HG03066 (cell line): ENCODE results near the gene MAPK8IP3.

Experiments
- ATAC-seq: cut with Tn5 transposase; IDR thresholded peaks from one replicate; pipeline ENCODE4 v1.9.1; 2021; ENCODE audit warnings: low read depth; ENCODE audit not compliant: unreplicated experiment

The MAPK8IP3 gene

DNA sequence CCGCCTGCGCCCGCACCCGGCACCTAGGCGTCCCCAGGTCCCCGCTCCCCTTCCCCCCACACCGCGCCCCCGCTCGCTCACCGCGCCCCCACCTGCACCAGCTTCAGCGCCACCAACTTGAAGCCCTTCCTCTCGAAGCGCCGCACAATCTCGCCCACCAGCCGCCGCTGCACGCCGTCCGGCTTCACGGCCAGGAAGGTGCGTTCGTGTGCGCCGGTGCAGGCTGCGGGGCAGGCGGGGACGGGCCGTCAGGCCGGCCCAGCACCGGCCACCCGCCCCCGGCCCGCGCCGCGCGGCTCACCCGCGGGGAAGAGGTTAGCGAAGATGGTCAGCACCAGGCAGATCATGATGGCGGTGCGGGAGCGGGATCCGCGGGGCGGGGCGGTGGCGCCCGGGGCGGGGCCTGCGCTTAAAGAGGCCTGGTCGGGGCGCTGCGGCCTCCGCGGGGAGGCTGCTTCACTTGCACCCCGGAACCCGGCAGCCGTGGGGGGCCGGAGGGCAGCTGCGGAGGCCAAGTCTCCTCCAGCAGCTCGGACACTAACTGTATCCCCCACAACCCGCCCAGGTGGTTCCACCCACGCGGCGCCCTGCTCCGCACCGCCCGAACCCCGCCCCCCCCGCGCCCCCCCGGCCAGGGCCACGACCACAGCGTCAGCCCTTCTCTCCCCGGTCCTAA is 65.3 kb downstream of the MAPK8IP3 start, which contains the start of gene NME3:
TSS of gene NME3 (minus strand) at position 356 of the 676 bp plus-strand sequence. CDS start at position 347, 9 bp downstream.
- ATAC-seq = no peak

DNA sequence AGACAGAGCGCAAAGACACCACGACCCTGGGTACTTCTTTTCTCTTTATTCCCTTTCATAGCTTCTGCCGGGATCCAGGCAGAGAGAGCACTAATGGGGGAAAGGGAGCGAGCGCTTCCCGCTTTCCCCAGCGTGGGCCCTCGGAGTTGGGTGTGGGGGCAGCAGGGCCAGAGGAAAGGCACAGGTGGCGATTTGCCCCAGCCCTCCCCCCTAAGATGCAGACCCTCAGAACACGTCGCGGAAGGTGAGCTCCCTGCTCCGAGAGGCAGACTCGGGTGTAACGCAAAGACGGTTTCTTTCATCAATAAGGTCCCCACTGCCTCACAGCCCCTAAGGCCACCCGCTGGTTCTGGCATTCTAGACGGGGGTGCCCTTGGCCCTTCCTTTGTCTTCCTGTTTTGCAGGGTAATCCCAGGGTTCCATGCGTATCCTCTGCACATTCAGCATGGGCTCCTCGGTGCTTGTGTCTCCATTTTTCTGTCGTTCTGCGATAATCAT is 65.9 kb downstream of the MAPK8IP3 start:
- ATAC-seq = no peak

DNA sequence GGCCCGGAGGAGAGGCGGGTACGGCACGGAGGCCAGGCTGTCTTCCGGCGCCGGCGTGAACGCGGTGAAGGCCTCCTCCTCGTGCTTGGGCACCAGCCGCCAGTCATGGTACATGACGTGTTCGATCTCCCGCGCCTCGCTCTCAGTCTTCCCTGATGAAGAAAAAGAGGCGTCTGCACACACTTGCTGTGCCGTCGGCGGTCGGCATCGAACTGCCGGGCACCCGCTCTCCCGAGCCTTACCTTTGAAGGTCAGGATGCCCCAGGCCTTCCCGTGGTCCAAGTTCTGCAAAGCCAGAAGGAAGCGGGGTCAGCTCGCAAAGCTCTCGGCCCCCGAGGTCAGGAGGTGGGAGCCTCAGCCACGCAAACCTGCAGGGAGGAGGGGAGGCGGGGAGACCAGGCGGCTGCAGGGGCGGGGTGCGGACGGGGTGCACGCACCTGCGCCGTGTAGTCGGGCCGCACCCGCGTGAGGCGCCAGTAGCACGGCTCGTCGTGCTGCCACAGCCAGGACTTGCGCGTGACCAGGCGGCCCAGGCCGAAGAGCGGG is 66.4 kb downstream of the MAPK8IP3 start, which contains the start of gene EME2:
TSS of gene EME2 (plus strand) at position 449 of the 546 bp plus-strand sequence. CDS start 418 bp downstream, outside the sequence.
- no peak for ATAC-seq

DNA sequence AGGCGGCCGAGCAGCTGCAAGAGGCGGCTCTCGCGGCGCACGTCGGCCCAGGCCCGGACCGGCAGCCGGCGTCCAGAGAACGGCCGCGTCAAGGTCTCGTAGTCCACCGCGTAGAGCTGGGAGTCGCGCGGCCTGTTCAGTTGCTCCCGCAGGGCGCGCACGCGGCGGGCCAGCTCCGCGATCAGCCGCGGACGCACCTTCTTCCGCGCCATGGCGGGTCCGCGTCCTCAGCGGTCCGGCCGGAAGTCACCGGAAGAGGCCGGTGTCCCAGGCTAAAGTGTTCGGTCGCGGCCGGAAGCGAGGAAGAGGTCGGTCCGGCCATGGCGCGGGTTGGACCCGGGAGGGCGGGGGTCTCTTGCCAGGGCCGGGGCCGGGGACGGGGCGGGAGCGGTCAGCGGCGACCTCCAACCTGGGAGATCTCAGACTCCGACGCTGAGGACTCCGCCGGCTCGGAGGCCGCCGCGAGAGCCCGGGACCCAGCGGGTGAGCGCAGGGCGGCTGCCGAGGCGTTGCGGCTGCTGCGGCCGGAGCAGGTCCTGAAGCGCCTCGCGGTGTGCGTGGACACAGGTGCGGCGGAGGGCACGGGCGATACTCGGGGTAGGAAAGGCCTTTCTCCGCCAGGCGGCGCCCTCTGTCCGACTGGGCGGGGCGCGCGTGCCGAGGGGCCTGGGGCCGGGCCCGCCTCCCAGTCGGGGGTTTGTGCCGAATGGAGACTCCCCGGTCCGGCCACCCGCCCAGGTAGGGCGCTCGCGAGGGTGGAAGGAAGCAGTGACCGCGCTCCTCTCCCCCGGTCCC is 67.1 kb downstream of the MAPK8IP3 start, which contains the start of gene MRPS34:
TSS of gene MRPS34 (minus strand) at position 227 of the 795 bp plus-strand sequence. CDS start at position 212, 15 bp downstream.
- peak; percentile 42 for ATAC-seq

DNA sequence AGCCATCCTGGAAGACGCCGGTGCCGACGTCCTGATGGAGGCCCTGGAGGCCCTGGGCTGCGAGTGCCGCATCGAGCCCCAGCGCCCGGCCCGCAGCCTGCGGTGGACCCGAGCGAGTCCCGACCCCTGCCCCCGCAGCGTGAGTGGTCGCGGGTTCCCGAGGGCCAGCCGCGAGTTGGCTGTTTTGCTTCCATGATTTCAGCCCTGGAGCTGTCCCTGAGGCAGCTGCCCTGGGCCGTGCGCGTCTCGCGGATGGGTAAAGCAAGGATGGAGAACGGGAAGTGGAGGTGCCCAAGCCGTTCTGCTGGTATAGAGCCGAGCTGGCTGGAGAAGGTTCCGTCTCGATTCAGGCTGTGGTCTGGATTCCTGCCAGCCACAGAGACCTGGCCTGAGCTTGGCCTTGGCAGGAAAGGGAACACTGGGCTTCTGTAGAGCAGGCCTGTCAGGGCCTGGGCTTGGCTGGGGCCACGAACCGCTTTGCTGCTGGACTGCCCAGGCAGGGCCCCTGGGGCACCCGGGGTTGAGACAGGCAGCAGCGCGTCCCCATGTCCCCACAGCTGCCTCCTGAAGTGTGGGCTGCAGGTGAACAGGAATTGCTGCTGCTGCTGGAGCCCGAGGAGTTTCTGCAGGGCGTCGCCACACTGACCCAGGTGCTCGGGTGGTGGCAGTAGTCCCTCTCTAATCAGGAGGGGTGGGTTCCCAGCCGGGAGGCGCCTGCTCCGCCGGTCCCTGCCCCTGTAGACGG is 67.9 kb downstream of the MAPK8IP3 start:
- peak; percentile 13 for ATAC-seq

DNA sequence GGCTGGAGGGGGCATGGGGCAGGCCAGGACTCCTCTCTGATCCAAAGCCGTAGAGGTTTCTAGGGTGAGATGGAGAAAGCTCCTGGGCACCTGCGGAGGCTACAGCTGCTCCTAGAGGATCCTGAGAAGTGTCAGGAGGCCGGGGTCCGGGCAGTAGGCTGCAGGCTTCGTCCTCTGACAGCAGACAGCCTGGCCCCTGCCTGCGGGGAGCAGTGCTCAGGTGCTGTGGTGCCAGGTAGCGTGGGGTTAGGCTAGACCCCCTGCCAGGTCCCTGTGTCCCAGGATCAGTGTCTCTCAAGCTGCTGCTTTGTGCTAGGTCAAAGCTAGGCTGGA is 68.4 kb downstream of the MAPK8IP3 start:
- no peak for ATAC-seq

DNA sequence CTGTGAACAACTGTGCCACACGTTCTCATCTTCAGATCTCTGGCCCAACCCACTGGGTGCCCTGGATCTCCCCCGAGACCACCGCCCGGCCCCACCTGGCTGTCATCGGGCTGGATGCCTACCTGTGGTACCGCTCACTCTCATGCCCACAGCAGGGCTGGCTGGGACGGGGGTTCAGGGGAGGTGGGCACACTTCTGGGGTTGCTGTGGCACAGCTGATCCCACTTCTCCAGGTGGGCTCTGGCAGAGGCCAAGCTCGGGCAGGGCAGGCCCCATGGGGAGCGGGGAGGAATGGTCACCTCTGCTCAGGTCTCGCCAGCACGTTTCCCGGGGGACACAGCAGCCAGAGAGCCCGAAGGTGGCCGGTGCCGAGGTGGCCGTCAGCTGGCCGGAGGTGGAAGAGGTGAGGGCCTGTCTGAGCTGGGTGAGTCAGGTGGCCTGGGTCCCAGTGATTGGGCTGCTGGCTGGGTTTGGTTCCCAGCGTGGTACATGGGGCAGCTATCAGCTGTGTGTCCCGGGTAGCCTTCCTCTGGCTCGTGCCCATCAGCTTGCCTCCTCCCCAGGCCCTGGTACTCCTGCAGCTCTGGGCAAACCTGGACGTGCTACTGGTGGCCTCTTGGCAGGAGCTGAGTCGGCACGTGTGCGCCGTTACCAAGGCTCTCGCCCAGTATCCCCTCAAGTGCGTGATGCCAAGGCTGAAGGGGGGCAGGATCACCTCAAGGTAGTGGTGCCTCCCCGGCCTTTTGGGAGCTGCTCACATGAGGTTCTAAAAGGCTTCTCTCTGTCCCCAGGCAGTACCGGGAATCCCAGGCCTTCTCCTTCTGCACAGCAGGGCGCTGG is 69.2 kb downstream of the MAPK8IP3 start:
- no peak for ATAC-seq

DNA sequence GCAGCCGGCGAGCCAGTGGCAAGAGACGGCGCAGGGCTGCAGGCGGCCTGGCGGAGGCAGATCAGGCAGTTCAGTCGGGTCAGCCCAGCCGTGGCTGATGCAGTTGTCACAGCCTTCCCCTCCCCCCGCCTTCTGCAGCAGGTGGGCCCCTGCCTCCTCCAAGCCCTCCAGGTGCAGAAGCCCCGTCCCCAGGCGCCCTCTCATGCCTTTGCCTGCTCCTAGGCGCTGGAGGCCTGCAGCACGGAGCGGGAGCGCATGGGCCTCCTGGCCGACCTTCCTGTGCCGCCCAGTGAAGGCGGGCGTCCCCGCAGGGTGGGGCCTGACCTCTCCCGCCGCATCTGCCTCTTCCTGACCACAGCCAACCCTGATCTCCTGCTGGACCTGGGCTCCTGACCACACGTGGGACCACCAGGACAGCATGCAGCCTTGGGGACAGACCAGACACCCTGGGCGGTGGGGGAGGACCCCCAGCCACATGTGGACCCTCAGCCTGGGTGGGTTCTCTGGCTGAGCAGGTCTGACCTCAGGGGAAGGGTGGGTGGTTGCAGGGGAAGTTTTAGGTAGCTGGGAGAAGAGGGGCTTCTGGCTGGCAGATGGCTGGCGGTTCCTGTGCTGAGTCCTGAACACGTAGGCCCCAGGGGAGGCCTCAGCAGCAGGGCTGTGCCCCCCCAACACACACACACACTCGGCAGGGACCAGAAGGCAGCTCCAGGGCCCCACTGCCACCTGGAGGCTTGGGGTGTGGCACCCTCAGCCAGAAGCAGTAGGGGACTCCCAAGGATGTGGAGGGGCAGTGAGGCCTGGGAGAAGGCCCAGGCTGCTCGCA is 70.1 kb downstream of the MAPK8IP3 start:
- ATAC-seq = no peak

DNA sequence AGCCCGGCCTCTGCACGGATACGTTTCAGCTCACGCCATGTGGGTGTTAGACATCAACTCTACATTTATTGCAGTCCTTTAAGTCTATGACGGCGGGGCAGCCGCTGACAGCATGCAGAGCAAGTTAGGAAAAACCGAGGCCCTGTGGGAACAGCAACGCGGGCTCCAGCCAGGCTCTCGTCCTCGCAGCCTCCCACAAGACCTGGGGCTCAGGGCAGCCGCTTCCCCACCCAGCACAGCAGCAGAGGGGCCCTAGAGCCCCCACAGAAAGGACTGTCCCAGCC is 70.6 kb downstream of the MAPK8IP3 start:
- no peak for ATAC-seq

DNA sequence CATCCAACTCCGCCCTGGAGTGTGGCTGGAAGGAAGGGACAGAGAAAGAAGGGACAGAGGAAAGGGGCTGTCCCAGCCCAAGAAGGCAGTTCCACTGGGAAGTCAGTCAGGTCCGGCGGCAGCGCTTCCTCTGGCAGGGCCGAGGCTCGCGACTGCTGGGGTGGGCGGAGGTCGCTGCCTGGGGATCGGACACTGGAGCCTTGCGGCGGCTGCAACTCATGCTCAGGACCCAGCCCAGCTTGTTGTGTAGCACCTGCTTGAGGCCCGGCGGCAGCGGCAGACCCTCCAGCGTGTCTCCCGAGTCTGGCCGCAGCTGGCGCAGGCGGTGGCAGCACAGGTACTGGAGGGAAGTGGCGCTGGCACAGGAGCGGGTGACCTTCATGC is 71.0 kb downstream of the MAPK8IP3 start:
- ATAC-seq = no peak

DNA sequence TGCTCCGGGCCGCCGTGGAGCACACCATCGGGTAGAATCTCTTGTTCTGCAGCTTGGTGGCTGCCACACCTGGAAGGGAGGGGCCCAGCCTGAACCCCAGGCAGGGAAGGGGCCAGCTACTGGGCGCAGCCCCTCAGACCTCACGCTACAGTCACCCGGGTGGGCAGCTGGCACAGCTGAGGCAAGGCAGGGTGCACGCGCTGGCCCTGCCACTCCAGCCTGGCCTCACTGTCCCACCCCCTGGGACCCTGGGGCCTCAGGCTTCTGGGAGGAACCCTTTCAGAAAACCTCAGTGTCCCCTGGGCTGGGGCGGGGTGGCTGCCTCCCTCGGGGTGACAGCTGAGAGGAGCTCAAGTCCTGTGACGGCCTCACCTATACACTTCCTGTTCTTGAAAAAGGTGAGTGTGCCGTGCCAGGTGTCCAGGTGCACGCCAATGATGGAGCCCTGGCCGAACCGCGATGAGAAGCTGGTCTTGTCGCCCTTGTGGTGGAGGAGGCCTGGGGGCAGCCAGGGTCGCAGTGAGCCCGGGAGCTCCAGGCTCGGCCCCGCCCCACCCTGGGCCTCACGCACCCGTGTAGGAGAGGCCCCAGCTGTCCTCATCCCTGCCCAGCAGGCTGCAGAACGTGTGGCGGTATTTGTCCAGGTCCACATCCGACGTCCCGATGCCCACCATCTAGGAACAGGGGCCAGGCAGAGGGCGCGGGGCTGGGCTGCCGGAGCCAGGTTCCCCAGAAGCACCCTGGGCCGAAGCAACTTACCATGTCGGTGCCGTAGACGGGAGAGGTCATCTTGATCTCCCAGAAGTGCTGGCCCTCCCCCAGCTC is 71.6 kb downstream of the MAPK8IP3 start:
- no peak for ATAC-seq

DNA sequence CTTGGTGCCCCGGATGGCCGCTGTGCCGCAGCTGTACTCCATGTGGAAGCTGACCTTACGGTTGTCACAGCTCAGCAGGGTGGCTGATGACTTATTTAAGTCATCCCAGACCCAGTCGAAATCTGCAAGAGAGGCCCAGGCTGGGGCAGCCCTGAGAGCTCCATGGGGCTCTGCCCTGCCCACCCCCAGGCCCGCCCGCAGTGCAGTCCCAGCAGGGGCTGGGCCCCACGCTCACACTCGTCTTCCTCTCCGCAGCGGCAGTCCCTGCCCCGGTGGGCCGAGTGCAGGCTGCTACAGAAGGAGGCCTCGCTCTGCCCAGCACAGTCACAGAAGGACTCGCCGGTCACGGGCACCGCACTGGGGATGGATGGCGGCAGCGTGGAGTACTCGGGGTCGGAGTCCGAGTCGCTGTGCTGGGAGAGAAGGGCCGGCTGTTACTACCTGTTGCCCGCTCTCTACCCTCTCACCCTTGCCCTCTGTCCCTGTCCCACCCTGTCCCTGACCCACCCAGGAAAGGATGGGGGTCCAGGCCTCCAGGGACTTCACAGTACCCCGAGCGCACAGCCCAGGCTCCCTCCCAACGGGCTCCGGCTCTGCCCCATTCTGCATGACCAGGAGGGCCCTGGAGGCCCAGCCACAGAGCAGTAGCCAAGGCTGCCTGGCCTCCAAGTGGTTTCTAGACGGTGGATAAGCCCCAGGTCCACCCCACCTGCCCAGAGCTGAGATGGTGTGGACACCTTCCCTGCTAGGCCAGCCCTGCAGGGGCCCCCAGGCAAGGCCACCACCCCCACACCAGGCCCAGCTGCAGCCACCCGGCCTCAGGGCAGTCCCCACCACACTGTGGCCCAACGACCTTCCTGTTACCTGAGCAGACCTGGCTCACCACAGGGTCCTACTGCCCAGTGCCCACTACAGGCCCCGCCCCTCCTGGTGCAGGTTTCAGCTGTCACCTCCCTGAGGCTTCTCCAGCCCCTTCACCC is 72.5 kb downstream of the MAPK8IP3 start:
- no peak for ATAC-seq

DNA sequence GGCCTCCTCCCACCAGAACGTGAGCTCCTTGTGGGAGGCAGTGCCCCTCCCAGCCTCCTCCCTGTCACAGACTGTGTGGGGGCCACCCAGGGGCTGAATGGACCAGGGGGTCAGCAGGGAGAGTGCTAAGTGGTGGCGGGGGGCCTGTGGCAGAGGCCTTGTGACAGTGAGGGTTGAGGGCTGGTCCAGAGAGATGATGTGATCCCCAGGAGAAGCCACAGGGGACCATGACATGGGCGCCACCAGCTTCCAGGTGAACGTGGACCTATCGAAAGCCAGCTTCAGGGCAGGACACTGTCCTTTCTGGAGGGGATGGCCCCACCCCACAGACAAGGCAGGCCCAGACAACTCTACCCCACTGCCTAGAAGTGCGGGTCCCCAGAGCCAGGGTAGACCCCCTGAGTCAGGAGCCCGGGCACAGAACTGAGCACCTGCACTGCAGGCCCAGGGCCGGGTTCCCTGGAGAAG is 73.3 kb downstream of the MAPK8IP3 start:
- no peak for ATAC-seq

DNA sequence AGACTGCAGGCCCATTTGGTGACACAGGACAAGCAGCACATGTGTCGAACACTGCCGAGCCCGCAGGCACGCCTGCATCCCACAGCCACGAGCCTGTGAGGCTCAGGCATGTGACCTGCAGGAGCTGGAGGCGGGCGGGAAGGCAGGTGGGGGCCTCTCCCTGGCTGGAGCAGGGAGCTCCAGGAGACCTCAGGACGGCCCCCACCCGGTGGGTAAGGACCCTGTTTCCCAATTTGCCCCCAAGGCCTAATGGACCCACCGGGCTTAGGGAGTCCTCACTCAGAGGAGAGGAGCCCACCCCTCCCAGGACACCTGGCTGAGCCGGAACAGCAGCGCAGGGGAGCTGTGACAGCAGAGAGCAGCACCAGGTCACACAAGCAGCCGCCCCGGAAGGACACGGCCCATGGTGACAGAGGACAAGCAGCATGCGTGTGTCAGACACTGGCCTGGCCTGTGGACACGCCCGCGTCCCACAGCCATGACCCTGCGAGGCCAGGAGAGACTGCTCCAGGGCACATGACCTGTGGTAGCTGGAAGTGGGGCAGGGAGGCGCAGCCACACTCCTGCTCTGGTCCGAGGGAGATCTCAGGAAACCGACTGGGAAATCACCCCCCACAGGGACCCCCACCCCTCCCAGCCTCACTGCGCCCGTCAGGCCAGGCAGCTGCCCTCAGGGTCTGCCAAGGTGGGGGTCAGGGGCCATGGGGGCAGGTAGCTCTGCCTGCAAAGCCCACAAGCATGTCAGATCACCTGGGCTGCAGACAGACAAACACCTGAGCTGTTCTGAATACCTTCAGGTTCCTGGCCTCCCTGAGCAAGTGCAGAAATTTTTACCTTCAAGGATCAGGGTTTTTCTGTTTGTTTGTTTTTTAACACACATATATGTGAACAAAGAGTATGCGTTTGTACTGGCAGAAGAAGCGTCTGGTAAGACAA is 74.0 kb downstream of the MAPK8IP3 start:
- ATAC-seq = no peak

DNA sequence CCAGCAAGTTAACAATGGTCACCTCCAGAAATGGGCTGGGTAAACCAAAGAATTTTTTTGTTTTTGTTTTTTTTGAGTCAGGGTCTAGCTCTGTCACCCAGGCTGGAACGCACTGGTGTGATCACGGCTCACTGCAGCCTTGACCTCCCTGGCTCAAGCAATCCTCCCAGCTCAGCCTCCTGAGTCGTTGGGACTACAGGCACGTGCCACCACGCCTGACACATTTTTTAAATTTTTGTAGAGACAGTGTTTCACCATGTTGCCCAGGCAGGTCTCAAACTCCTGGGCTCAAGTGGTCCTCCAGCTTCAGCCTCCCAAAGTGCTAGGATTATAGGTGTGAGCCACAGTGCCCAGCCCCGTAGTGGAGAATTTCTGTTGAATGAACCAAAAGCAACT is 74.7 kb downstream of the MAPK8IP3 start:
- no peak for ATAC-seq

DNA sequence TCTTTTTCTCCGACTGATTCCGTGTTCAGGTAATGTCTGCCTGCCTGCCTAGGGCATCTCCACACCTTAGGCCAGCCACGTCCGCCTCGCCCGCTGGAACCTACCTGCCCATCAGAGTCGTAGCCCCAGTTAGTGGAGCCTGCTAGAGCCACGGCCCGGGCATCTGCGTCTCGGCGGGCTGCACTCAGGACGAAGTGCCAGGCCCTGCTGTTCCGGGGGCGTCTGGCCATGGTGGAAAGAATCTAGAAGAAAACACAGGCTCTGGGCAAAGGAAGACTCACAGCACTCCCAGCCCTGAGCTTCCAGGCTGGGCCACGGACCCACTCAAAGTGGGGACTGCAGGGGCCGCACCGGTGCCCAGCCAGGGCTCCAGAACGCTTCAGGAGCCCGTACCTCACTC is 75.3 kb downstream of the MAPK8IP3 start:
- ATAC-seq = no peak
